K562 (cell line): Measurements from ENCODE around the gene SUGP1. TPM values are rescaled to one million over a fixed set of nuclear protein-coding genes. Genes with fewer than 3 reads are reported as not detected.
A peak's percentile ranks its signal among the peaks of the same experiment; 100 is the strongest.

Experiments used
- ATAC-seq: fragments of 200-7000 bp; cut with Tn5 transposase; 3 replicates; pipeline ENCODE4 v1.9.1; 2020; ENCODE audit warnings: moderate library complexity
- BruUV-seq: library from RNA; stranded (reverse); fragments of 400-500 nt; replicated peaks from 2 replicates; lab custom pipeline; 2021; lab: Mats Ljungman, UMichigan
- CTCF ChIA-PET: fragments of 300-600 bp; formaldehyde crosslinking; extraction: SDS; loops from one replicate; lab custom pipeline; 2021; ENCODE audit warnings: low intra/inter-chr PET ratio; lab: Yijun Ruan, JAX
- POLR2A ChIA-PET: fragments of 300-600, 350-650 bp; sonication (Branson Sonifier 250); formaldehyde crosslinking; extraction: SDS; loops from one replicate; lab custom pipeline; 2021; ENCODE audit warnings: antibody characterized with exemption, inconsistent platforms; lab: Yijun Ruan, JAX
- DNase-seq, 4 experiments: peaks; one replicate each; pipeline versions ENCODE4 v3.0.0 to v3.0.0-alpha.2; 2011 to 2018; ENCODE audit warnings: low spot score in 3 of 4, mixed read lengths in 3 of 4; ENCODE audit errors: extremely low read depth in 1 of 4
- FAIRE-seq: peaks from 2 replicates; lab custom pipeline; 2011; peaks lifted over from hg19 to GRCh38; lab: Jason Lieb, UNC
- H2AFZ ChIP-seq: 2 replicates; pipeline ENCODE4 v1.6.0; 2011; ENCODE audit warnings: low read depth, low read length, control low read depth, inconsistent platforms
- H3K27ac ChIP-seq: fragments of 200-600 bp; 3 replicates; pipeline ENCODE4 v1.8.0; 2011; ENCODE audit warnings: low read depth, mild to moderate bottlenecking, control low read depth, inconsistent platforms, low read length, moderate library complexity, mixed read lengths; ENCODE audit errors: extremely low read depth
- H3K27me3 ChIP-seq, 2 experiments: fragments of 300-600 bp in 1 of 2; 2 replicates in 1 of 2; 3 replicates in 1 of 2; pipeline versions ENCODE4 v1.6.0 to v1.8.0; 2011; ENCODE audit warnings: inconsistent platforms in 2 of 2, low read length in 2 of 2, mild to moderate bottlenecking in 1 of 2, mixed read lengths in 1 of 2, moderate library complexity in 1 of 2; ENCODE audit not compliant: control insufficient read depth in 2 of 2, insufficient read depth in 2 of 2
- H3K36me3 ChIP-seq: fragments of 300-600 bp; 3 replicates; pipeline ENCODE4 v1.8.0; 2011; ENCODE audit warnings: mild to moderate bottlenecking, low read length, inconsistent platforms; ENCODE audit not compliant: control insufficient read depth, insufficient read depth
- H3K4me1 ChIP-seq, 2 experiments: fragments of 200-600 bp in 1 of 2; replicated peaks in 1 of 2; 2 replicates in 1 of 2; 3 replicates in 1 of 2; pipeline versions ENCODE4 v1.5.1 to v1.8.0; 2011; ENCODE audit warnings: inconsistent platforms in 2 of 2, low read length in 2 of 2, mild to moderate bottlenecking in 1 of 2, mixed read lengths in 1 of 2, moderate library complexity in 1 of 2; ENCODE audit not compliant: control insufficient read depth in 2 of 2, insufficient read depth in 2 of 2
- H3K4me2 ChIP-seq: 2 replicates; pipeline ENCODE4 v1.6.1; 2011; ENCODE audit warnings: low read length, control low read depth, inconsistent platforms, mixed read lengths; ENCODE audit not compliant: insufficient read depth
- H3K4me3 ChIP-seq: fragments of 200-600 bp; sonication (generic), shearing (Covaris generic); 2 replicates; pipeline ENCODE4 v1.5.1; 2016; ENCODE audit warnings: control low read depth, inconsistent platforms
- H3K79me2 ChIP-seq: fragments of 200-600 bp; 3 replicates; pipeline ENCODE4 v1.8.0; 2011; ENCODE audit warnings: low read length, inconsistent platforms; ENCODE audit not compliant: control insufficient read depth, insufficient read depth
- H3K9ac ChIP-seq, 2 experiments: 2 replicates each; pipeline versions ENCODE4 v1.6.0 to v1.6.1; 2011; ENCODE audit warnings: low read depth in 2 of 2, low read length in 2 of 2, control low read depth in 1 of 2, inconsistent platforms in 1 of 2, mild to moderate bottlenecking in 1 of 2, mixed read lengths in 1 of 2; ENCODE audit not compliant: insufficient read depth in 1 of 2
- H3K9me1 ChIP-seq: one replicate; pipeline ENCODE4 v1.6.0; 2011; ENCODE audit warnings: inconsistent platforms, mild to moderate bottlenecking, low read length, moderate library complexity; ENCODE audit not compliant: control insufficient read depth, insufficient read depth
- H3K9me3 ChIP-seq: replicated peaks from 2 replicates; pipeline ENCODE4 v1.5.1; 2011; ENCODE audit warnings: low read depth, low read length, inconsistent platforms; ENCODE audit not compliant: control insufficient read depth, insufficient read depth
- H4K20me1 ChIP-seq: replicated peaks from 2 replicates; pipeline ENCODE4 v1.6.1; 2011; ENCODE audit warnings: low read length, inconsistent platforms, mixed read lengths; ENCODE audit not compliant: control insufficient read depth, insufficient read depth
- BCOR ChIP-seq: fragments of 450-650 bp; IDR thresholded peaks from 2 replicates; pipeline ENCODE4 v1.6.1; 2016
- ELF2 ChIP-seq: fragments of 250-450 bp; sonication (Bioruptor Pico); IDR thresholded peaks from 2 replicates; pipeline ENCODE4 v1.5.0; 2021; ENCODE audit warnings: mild to moderate bottlenecking
- PHF21A ChIP-seq: fragments of 450-650 bp; IDR thresholded peaks from 2 replicates; pipeline ENCODE4 v1.6.1; 2017; ENCODE audit warnings: low read depth, borderline replicate concordance
- RBFOX2 ChIP-seq: fragments of 200-400 bp; formaldehyde crosslinking; IDR thresholded peaks from 2 replicates; pipeline ENCODE4 v1.6.1; 2017; ENCODE audit warnings: low read depth, mild to moderate bottlenecking, low read length, moderate library complexity
- WGBS: fragments of 100-300 bp; shearing (Covaris generic); methylation state at CpG from one replicate; pipeline ENCODE4 v1.1.6; 2016; ENCODE audit warnings: low coverage, mixed read lengths; ENCODE audit not compliant: insufficient coverage; ENCODE audit errors: missing lambda C conversion rate; 5-methylcytosine and 5-hydroxymethylcytosine counted together
- in situ Hi-C: fragments of 300-500 bp; cut with MboI; formaldehyde crosslinking; loops from 4 replicates; pipeline ENCODE4 v1.15.0; 2018; ENCODE audit warnings: inconsistent platforms, mixed read lengths
- intact Hi-C: fragments of 100-400 bp; cut with micrococcal nuclease; formaldehyde crosslinking; loops from 2 replicates; pipeline ENCODE4 v1.14.2; 2022
- polyA plus RNA-seq, 8 experiments: library from polyadenylated mRNA; depleted of rRNA in 4 of 8; stranded (reverse) in 5 of 8; unstranded in 3 of 8; fragments of >200 nt; fragmentation: Nextera tagmentation in 2 of 8; fragmentation: Illumina TruSeq in 1 of 8; extraction: Ambion mirVana in 2 of 8; extraction: Trizol in 1 of 8; gene quantifications; 2 replicates each; pipeline versions ENCODE4 v1.2.1 to v1.2.3, GENCODE V29; 2011 to 2014; ENCODE audit warnings: inconsistent platforms in 1 of 8, missing spikeins in 1 of 8
- total RNA-seq, 7 experiments: library from RNA; depleted of rRNA in 6 of 7; stranded (reverse); fragments of >200 nt in 6 of 7; fragmentation: Illumina TruSeq in 2 of 7; extraction: Trizol in 2 of 7; gene quantifications; 2 replicates each; pipeline versions ENCODE4 v1.2.1 to v1.2.3, GENCODE V29; 2011 to 2021; ENCODE audit warnings: low replicate concordance in 1 of 7

SUGP1 gene
- total and polyA plus RNA-seq, 9 of the 15 experiments (the other 6 are each of a cell fraction or from before 2014, with no cell fraction given) = 1.0 to 53.3 (median 32.4) TPM

GRCh38 chr19:19356500-19356899 is 36.2 kb upstream of the SUGP1 start:
- CTCF ChIA-PET = no interaction called here
- 0 out of 2 replicates have a peak, but pooled peaks have one; percentile 14 for TF ChIP-seq RBFOX2
- no peak for TF ChIP-seq BCOR
- no peak for TF ChIP-seq ELF2 (CRISPR knock-in tag)

DNA sequence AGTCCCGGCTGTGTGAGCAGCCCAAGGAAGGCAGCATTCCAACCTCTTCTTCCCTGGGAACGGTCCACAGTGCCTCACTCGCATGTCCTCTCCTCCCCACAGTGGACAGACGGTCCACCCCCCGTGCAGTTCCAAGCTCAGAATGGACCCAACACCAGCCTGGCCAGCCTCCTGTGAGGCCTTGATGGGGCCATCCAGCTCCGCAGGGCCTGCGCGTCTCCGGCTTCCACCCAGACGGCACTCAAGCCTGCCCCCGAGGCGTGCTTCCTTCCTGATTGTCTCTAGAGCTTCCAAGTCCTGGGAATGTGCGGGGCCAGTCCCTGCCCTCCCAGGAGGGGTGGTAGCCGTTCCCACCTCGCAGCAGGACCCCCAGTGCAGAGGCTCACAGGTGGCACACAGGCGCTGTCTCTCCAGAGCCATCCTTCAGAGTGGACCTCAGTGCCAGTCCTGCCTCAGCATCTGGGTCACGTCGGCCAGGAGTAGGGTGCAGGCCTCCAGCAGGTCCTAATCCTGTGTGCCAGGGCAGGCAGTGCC is 35.4 kb upstream of the SUGP1 start:
- H3K36me3 ChIP-seq = peaks cover 48% of the 10 kb centered on the region; the same call in 2 of the 3 replicates
- in situ Hi-C loops = no loop called here
- no TSS peak for BruUV-seq
- no peaks in the 10 kb centered on the region for H4K20me1 ChIP-seq
- ChIA-PET POLR2A (interaction anchor here (0.5 to 1.2 kb wide), 3 partner anchors 9 to 214 kb away, joined by 3 to 7 read pairs (median 5); no protein-coding TSS in a partner anchor), CTCF (no interaction called here)
- ATAC-seq = no peak
- no peaks in the 10 kb centered on the region for H3K79me2 ChIP-seq
- H2AFZ ChIP-seq = no peak overlapping the region
- TF ChIP-seq PHF21A (no peak), RBFOX2 (peak; percentile 12; the same call in 1 of the 2 replicates)
- H3K4me1 ChIP-seq = peaks cover 0 to 11% of the 10 kb centered on the region in 2 experiments; a peak in 2 of 5 replicates
- DNase-seq = no peak
- no peak overlapping the region; a peak in 1 of 4 replicates for H3K9ac ChIP-seq
- no peaks in the 10 kb centered on the region for H3K9me1 ChIP-seq
- H3K9me3 ChIP-seq = no peaks in the 10 kb centered on the region
- H3K27me3 ChIP-seq = no peaks in the 10 kb centered on the region
- no peak overlapping the region for H3K27ac ChIP-seq
- H3K4me2 ChIP-seq = no peak overlapping the region
- no peak for FAIRE-seq
- intact Hi-C loops = no loop called here
- H3K4me3 ChIP-seq = no peak overlapping the region
- WGBS = 87% methylated on average over 15 of the region's 18 CpGs

More at GRCh38 chr19:19356500-19356899, 36.2 kb upstream of the SUGP1 start:
- Histone ChIP-seq H2AFZ (no peak overlapping the region), H3K9ac (no peak overlapping the region), H3K27ac (no peak overlapping the region), H4K20me1 (no peaks in the 10 kb centered on the region), H3K79me2 (no peaks in the 10 kb centered on the region), H3K27me3 (no peaks in the 10 kb centered on the region), H3K36me3 (peaks cover 48% of the 10 kb centered on the region; the same call in 2 of the 3 replicates), H3K9me1 (no peaks in the 10 kb centered on the region), H3K4me1 (peaks cover 3 to 11% of the 10 kb centered on the region in 2 experiments; a peak in 3 of 5 replicates), H3K4me3 (no peak overlapping the region), H3K4me2 (no peak overlapping the region), H3K9me3 (no peaks in the 10 kb centered on the region)
- intact Hi-C loops (no loop called here), in situ Hi-C loops (no loop called here)
- ATAC-seq (no peak), DNase-seq (no peak), FAIRE-seq (no peak)
- BruUV-seq = no TSS peak
- POLR2A ChIA-PET = no interaction called here
- WGBS = 92% methylated on average over 11 of the region's 11 CpGs
